T-helper 17 cell (primary cell): ENCODE data around the gene ORAI3. TPM values are rescaled to one million over a fixed set of nuclear protein-coding genes. Genes with fewer than 3 reads are reported as not detected.

Experiments used
- ATAC-seq: fragments of 150-1000 bp; cut with Tn5 transposase; 2 replicates; pipeline ENCODE4 v1.10.0; 2021; ENCODE audit warnings: mild to moderate bottlenecking, moderate library complexity
- DNase-seq, 3 donors: peaks; one replicate each; pipeline versions ENCODE4 v3.0.0 to v3.0.0-alpha.2; 2020 to 2021
- H3K9me3 ChIP-seq: one replicate; pipeline ENCODE4 v1.7.0; 2013; ENCODE audit warnings: low read length, mild to moderate bottlenecking; ENCODE audit not compliant: control insufficient read depth, poor library complexity, severe bottlenecking
- H3K27ac Mint-ChIP-seq: one replicate; pipeline ENCODE4 v1.8.0; 2022; ENCODE audit warnings: mild to moderate bottlenecking, moderate library complexity, mixed read lengths
- H3K27me3 Mint-ChIP-seq: one replicate; pipeline ENCODE4 v1.8.0; 2022; ENCODE audit warnings: mixed read lengths
- H3K36me3 Mint-ChIP-seq: one replicate; pipeline ENCODE4 v1.8.0; 2022; ENCODE audit warnings: low read depth, mixed read lengths
- H3K4me1 Mint-ChIP-seq: one replicate; pipeline ENCODE4 v1.8.0; 2022; ENCODE audit warnings: mild to moderate bottlenecking, mixed read lengths
- H3K4me3 Mint-ChIP-seq: one replicate; pipeline ENCODE4 v1.8.0; 2022; ENCODE audit warnings: mild to moderate bottlenecking, moderate library complexity, mixed read lengths
- total RNA-seq, 4 donors: library from RNA in 2 of 4; stranded (reverse) in 2 of 4; gene quantifications; one replicate each; pipeline ENCODE4 v1.2.3 and lab custom pipeline; 2022 to 2026

Gene ORAI3
- total RNA-seq, 2 donors from 2014 or later: 6.4 to 7.5 TPM

DNA sequence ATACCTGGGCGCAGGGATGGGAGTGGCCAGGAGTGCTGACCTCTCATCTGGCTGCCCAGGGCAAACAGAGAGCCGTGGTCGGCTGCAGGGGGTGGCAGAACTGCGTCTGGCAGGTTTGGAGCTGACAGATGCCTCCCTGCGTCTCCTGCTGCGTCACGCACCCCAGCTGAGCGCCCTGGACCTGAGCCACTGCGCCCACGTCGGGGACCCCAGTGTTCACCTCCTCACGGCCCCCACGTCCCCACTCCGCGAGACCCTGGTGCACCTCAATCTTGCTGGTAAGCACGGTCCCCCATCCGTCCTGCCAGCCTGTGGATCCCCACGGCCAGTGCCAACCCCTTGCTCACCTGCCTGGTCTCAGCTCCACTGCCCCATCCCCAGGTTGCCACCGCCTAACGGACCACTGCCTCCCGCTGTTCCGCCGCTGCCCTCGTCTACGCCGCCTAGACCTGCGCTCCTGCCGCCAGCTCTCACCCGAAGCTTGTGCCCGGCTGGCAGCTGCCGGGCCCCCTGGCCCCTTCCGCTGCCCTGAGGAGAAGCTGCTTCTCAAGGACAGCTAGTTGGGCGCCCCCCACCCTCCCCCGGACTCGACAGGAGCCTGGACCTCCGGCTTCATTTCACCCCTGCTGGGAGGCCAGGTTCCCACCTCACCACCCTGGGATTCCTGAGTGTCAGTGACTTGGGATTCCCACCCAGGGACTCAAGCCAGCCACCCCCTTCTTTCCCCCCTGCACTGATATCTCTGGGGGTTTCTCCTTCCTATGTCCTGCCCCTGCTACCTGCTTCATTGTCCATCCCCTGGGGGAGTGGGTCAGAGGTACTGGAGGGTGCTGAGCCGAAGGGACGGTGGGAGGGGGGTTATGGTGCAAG is 2.0 kb upstream of the ORAI3 start:
- ATAC-seq: no peak
- Mint-ChIP-seq H3K27ac (peak overlapping the region; percentile 75), H3K4me1 (peaks cover 27% of the 10 kb centered on the region)

GRCh38 chr16:30947541-30947858 is 1.4 kb upstream of the ORAI3 start:
- H3K27ac Mint-ChIP-seq: no peak overlapping the region
- H3K4me3 Mint-ChIP-seq: no peak overlapping the region
- DNase-seq: no peak

More for the DNA sequence above, 2.0 kb upstream of the ORAI3 start:
- no peaks in the 10 kb centered on the region for H3K9me3 ChIP-seq
- DNase-seq: no peak
- Mint-ChIP-seq H3K4me3 (no peak overlapping the region), H3K27me3 (no peaks in the 10 kb centered on the region), H3K36me3 (no peaks in the 10 kb centered on the region)

DNA sequence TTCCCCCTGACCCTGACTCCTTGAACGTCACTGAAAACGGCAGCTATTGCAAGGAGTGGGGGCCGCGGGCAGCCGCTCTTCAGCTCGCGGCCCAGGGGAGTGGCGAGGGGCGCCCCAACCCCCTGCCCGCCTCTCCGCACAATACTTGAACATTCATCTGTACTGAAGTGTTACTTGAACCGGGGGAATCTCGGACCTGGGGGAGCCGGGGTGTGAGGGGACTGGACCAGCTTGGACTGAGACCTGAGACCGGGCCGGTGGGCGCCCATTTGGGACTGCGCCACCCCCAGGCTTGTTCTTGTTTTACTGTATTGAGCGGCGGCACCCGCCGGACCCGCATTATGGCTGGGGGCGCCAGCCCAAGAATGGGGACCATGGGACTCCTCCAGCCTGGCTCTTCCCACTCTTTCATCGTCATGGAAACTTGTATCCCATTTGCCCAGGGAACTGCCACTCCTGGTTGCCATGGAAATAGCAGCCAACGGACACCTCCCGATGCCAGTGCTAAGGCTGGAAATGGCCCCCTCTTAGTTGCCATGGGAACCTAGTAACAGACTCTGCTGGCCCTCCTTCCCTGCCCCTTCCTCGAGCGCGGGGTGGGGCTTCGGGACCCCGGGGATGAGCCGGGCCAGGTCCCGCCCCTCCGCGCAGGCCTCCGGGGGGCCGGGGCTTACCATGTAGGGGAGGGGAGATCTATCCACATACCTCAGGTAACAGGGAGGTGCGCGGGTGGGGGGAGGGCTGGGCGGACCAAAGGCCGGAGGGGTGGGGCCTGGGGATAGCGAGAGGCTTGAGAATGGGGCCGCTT is 805 bp upstream of the ORAI3 start:
- DNase-seq: no peak
- Mint-ChIP-seq H3K27me3 (no peaks in the 10 kb centered on the region), H3K27ac (no peak overlapping the region)

More at GRCh38 chr16:30947541-30947858, 1.4 kb upstream of the ORAI3 start:
- Mint-ChIP-seq H3K36me3 (no peaks in the 10 kb centered on the region), H3K4me1 (peaks cover 25% of the 10 kb centered on the region), H3K27me3 (no peaks in the 10 kb centered on the region)
- ATAC-seq: no peak
- no peaks in the 10 kb centered on the region for H3K9me3 ChIP-seq

DNA sequence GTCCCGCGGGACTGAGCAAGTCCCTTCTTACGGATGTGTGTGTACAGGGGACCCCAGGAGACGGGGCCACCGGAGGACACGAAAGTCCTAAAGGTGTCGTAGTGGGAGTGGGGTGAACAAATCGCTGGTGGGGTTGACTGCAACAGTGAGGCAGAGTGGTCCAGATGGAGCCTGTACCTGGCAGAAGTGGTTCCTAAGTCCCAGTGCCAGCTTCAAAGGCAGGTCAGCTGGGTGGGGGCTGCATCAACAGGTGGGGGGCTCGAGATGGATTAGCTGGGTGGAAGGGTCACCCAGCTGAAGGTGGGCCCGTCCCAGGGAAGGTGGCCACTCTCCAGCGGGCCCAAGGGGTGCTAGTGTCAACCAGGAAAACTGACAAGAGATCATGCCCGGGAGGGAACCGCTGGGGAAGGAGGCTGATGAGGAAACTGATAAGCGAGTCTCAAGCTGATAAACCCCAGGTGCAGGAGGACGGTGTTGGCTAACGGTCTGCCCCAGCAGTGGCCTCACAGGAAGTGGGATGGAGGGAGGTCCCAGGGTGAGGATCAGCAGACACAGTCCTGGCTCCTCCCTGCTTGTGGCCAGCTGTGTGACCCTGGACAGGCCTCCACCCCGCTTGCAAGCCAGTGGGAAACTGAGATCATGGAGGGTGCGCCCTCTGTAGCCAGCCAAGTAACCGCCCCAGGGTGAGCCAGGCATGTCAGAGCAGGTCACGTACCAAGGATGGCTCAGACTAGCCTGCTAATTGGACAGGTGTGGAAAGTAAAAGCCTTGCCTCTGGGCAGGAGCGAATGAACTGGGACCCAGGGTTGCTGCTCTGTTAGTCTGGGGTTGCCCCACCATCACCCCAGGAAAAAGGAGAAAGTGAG is 1.0 kb downstream of the ORAI3 start:
- no peaks in the 10 kb centered on the region for H3K27me3 Mint-ChIP-seq
- ATAC-seq: peak; percentile 47
- DNase-seq: no peak
- peaks cover 29% of the 10 kb centered on the region for H3K4me1 Mint-ChIP-seq
- no peaks in the 10 kb centered on the region for H3K36me3 Mint-ChIP-seq
- H3K27ac Mint-ChIP-seq: no peak overlapping the region
- H3K4me3 Mint-ChIP-seq: peak overlapping the region; percentile 94
- H3K9me3 ChIP-seq: no peaks in the 10 kb centered on the region

More for the DNA sequence above, 805 bp upstream of the ORAI3 start:
- H3K9me3 ChIP-seq: no peaks in the 10 kb centered on the region
- Mint-ChIP-seq H3K4me3 (no peak overlapping the region), H3K4me1 (peaks cover 23% of the 10 kb centered on the region), H3K36me3 (no peaks in the 10 kb centered on the region)
- ATAC-seq: peak; percentile 2

- no peaks in the 10 kb centered on the region for H3K9me3 ChIP-seq
- H3K4me1 Mint-ChIP-seq: peaks cover 29% of the 10 kb centered on the region
- DNase-seq: no peak
- H3K27me3 Mint-ChIP-seq: no peaks in the 10 kb centered on the region
- H3K36me3 Mint-ChIP-seq: no peaks in the 10 kb centered on the region
- ATAC-seq: no peak
- H3K27ac Mint-ChIP-seq: no peak overlapping the region
- peak overlapping the region; percentile 94 for H3K4me3 Mint-ChIP-seq
Measured at GRCh38 chr16:30950516-30951065, 1.7 kb downstream of the ORAI3 start.

DNA sequence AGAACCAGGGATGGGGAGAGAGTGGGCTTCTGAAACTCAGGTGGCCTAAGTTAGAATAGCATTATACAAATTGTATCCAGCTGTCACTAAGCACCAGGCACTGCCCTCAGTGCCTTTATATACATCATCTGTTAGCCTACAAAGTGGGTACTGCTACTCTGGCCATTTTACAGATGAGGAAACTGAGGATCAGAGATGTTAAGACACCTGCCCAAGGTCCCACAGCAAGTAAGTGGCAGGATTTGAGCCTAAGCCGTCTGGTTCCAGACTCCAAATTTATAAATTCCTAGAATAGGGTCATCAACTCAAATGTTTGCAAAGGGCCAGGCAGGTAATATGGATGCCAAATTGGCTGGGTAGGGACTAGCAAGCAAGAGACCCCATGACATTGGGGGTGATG is 2.3 kb downstream of the ORAI3 start:
- Mint-ChIP-seq H3K36me3 (no peaks in the 10 kb centered on the region), H3K4me3 (no peak overlapping the region), H3K4me1 (peaks cover 25% of the 10 kb centered on the region), H3K27me3 (no peaks in the 10 kb centered on the region), H3K27ac (no peak overlapping the region)
- ATAC-seq (no peak), DNase-seq (no peak)
- H3K9me3 ChIP-seq: no peaks in the 10 kb centered on the region

- peaks cover 22% of the 10 kb centered on the region for H3K4me1 Mint-ChIP-seq
- DNase-seq (no peak), ATAC-seq (no peak)
- H3K36me3 Mint-ChIP-seq: no peaks in the 10 kb centered on the region
- H3K27ac Mint-ChIP-seq: no peak overlapping the region
- no peaks in the 10 kb centered on the region for H3K27me3 Mint-ChIP-seq
- no peak overlapping the region for H3K4me3 Mint-ChIP-seq
- H3K9me3 ChIP-seq: no peaks in the 10 kb centered on the region
Measured at GRCh38 chr16:30951750-30952149, 2.9 kb downstream of the ORAI3 start.

DNA sequence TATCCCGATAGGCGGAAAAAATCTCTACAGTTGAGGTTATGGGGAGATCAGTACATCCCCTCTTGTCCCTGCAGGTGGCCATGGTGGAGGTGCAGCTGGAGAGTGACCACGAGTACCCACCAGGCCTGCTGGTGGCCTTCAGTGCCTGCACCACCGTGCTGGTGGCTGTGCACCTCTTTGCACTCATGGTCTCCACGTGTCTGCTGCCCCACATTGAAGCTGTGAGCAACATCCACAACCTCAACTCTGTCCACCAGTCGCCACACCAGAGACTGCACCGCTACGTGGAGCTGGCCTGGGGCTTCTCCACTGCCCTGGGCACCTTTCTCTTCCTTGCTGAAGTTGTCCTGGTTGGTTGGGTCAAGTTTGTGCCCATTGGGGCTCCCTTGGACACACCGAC is 4.2 kb downstream of the ORAI3 start:
- ATAC-seq (no peak), DNase-seq (no peak)
- H3K36me3 Mint-ChIP-seq: no peaks in the 10 kb centered on the region
- H3K27me3 Mint-ChIP-seq: no peaks in the 10 kb centered on the region
- H3K9me3 ChIP-seq: no peaks in the 10 kb centered on the region
- H3K4me1 Mint-ChIP-seq: peaks cover 17% of the 10 kb centered on the region
- H3K4me3 Mint-ChIP-seq: no peak overlapping the region
- peak overlapping the region; percentile 24 for H3K27ac Mint-ChIP-seq

DNA sequence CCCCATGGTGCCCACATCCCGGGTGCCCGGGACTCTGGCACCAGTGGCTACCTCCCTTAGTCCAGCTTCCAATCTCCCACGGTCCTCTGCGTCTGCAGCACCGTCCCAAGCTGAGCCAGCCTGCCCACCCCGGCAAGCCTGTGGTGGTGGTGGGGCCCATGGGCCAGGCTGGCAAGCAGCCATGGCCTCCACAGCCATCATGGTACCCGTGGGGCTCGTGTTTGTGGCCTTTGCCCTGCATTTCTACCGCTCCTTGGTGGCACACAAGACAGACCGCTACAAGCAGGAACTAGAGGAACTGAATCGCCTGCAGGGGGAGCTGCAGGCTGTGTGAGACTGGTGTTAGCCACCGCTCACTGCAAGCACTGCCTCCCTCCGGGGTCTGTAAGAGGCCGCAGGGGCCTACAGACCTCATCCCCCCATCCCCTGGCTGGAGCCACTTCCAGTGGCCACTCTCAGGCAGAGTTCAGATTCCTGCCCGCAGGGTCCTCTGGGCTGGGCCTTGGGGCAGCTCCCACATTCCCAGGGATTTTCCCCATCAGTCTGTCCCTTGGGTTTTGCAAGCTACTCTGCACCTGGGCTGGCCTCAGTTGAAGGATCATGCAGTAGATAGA is 4.8 kb downstream of the ORAI3 start:
- Mint-ChIP-seq H3K4me1 (peaks cover 21% of the 10 kb centered on the region), H3K4me3 (no peak overlapping the region), H3K27me3 (no peaks in the 10 kb centered on the region), H3K27ac (peak overlapping the region; percentile 24), H3K36me3 (no peaks in the 10 kb centered on the region)
- peak; percentile 38 to 56 (median 50) for DNase-seq
- ATAC-seq: no peak
- H3K9me3 ChIP-seq: no peaks in the 10 kb centered on the region

GRCh38 chr16:30954993-30955392 is 6.1 kb downstream of the ORAI3 start:
- Mint-ChIP-seq H3K4me3 (no peak overlapping the region), H3K4me1 (peaks cover 28% of the 10 kb centered on the region), H3K27ac (peak overlapping the region; percentile 65), H3K27me3 (no peaks in the 10 kb centered on the region), H3K36me3 (peaks cover 2% of the 10 kb centered on the region)
- ATAC-seq: no peak
- DNase-seq: no peak
- H3K9me3 ChIP-seq: no peaks in the 10 kb centered on the region

- DNase-seq (peak; percentile 69 to 83 (median 81)), ATAC-seq (peak; percentile 65)
- H3K9me3 ChIP-seq: no peaks in the 10 kb centered on the region
- Mint-ChIP-seq H3K4me1 (peaks cover 29% of the 10 kb centered on the region), H3K36me3 (peaks cover 7% of the 10 kb centered on the region), H3K27me3 (no peaks in the 10 kb centered on the region), H3K4me3 (peak overlapping the region; percentile 93), H3K27ac (peak overlapping the region; percentile 96)
Measured at GRCh38 chr16:30956601-30957455, 8.0 kb downstream of the ORAI3 start.
